Lung (tissue), 12 donors: ENCODE measurements around the gene CERK. TPM values are rescaled to one million over a fixed set of nuclear protein-coding genes. Genes with fewer than 3 reads are reported as not detected.

ENCODE experiments used
- ATAC-seq: fragments of 200-7000 bp; cut with Tn5 transposase; one replicate; pipeline ENCODE4 v1.9.1; 2020; ENCODE audit warnings: moderate number of reproducible peaks; ENCODE audit not compliant: insufficient read depth, low FRiP score
- DNase-seq, 3 donors: peaks; one replicate each; pipeline ENCODE4 v3.0.0-alpha.2; 2013 to 2017
- H3K27ac ChIP-seq, 2 donors: one replicate each; pipeline ENCODE4 v1.5.1; 2013; ENCODE audit warnings: mild to moderate bottlenecking in 2 of 2, moderate library complexity in 2 of 2, control low read depth in 1 of 2, inconsistent platforms in 1 of 2, low read depth in 1 of 2, low read length in 1 of 2
- H3K27me3 ChIP-seq, 3 donors: one replicate each; pipeline ENCODE4 v1.5.1; 2013; ENCODE audit warnings: low read length in 2 of 3; ENCODE audit not compliant: control insufficient read depth in 3 of 3, insufficient read depth in 3 of 3
- H3K36me3 ChIP-seq, 4 donors: one replicate each; pipeline ENCODE4 v1.5.1; 2013; ENCODE audit warnings: low read length in 4 of 4, mild to moderate bottlenecking in 1 of 4, moderate library complexity in 1 of 4; ENCODE audit not compliant: control insufficient read depth in 4 of 4, insufficient read depth in 4 of 4
- H3K4me1 ChIP-seq, 5 donors: one replicate each; pipeline ENCODE4 v1.5.1; 2013; ENCODE audit warnings: low read length in 5 of 5, mild to moderate bottlenecking in 2 of 5, moderate library complexity in 1 of 5; ENCODE audit not compliant: control insufficient read depth in 5 of 5, insufficient read depth in 5 of 5
- H3K4me3 ChIP-seq: one replicate; pipeline ENCODE4 v1.5.1; 2013; ENCODE audit warnings: mild to moderate bottlenecking, control low read depth, moderate library complexity
- H3K9ac ChIP-seq, 2 donors: one replicate each; pipeline ENCODE4 v1.5.1; 2013; ENCODE audit warnings: low read length in 2 of 2, control low read depth in 1 of 2; ENCODE audit not compliant: insufficient read depth in 1 of 2
- H3K9me3 ChIP-seq, 4 donors: one replicate each; pipeline ENCODE4 v1.5.1; 2013; ENCODE audit warnings: low read length in 3 of 4, mild to moderate bottlenecking in 1 of 4, moderate library complexity in 1 of 4; ENCODE audit not compliant: control insufficient read depth in 4 of 4, insufficient read depth in 3 of 4
- CTCF ChIP-seq: IDR thresholded peaks from 2 replicates; pipeline ENCODE4 v1.5.1; 2012; ENCODE audit warnings: mild to moderate bottlenecking; ENCODE audit errors: control extremely low read depth, extremely low read depth
- WGBS, 2 donors: extraction: QIAGEN DNeasy Blood & Tissue Kit; methylation state at CpG; one replicate each; pipeline ENCODE4 v1.1.7; 2013; 5-methylcytosine and 5-hydroxymethylcytosine counted together
- polyA plus RNA-seq, 2 donors: library from polyadenylated mRNA; stranded (reverse); fragments of 200-250 nt; gene quantifications; one replicate each; pipeline ENCODE4 v1.2.1, GENCODE V29; 2013
- total RNA-seq, 2 donors: library from RNA; depleted of rRNA in 1 of 2; stranded (reverse); fragments of >200 nt in 1 of 2; gene quantifications; one replicate each; pipeline ENCODE4 v1.2.1, GENCODE V29; 2014 to 2021
- donor health status: control.
- donor health status: control.
- donor health status: Bipolar disorder and iron deficiency.
- donor health status: healthy.
- donor health status: DM: yes; HTN: yes; CAD: no.

The CERK gene
- total and polyA plus RNA-seq, 4 donors: 12.1 to 36.2 (median 31.7) TPM

GRCh38 chr22:46780453-46780852, 42.4 kb upstream of the CERK start:
- H3K9me3 ChIP-seq: no peaks in the 10 kb centered on the region
- DNase-seq (no peak), ATAC-seq (no peak)
- H3K27ac ChIP-seq: no peak overlapping the region
- peaks cover 5 to 23% (median 8%) of the 10 kb centered on the region in 5 donors for H3K4me1 ChIP-seq
- TF ChIP-seq CTCF: no peak
- 88 to 94% methylated on average over 9 of the region's 9 CpGs for WGBS, 2 donors
- H3K27me3 ChIP-seq: no peaks in the 10 kb centered on the region
- no peaks in the 10 kb centered on the region for H3K36me3 ChIP-seq
- H3K4me3 ChIP-seq: no peak overlapping the region
- no peak overlapping the region for H3K9ac ChIP-seq

DNA sequence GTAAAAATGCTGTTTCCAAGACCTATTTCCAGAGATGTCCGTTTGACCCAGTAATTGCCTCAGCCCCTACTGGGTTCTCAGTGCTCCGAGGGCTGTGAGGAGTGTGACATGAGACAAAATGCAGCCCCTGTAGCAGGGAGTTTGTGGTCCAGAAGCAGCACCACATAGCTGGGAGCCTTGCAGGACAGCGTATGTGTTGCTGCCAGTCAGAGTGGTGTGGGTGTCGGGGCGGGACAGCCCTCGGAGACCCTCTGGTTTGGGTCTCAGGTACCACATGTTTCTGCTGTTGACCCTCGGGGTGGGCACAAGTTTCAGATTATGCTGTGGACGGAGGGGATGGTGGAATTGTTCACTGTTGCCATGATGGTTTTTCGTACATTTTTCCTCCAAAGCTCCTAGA, 41.6 kb upstream of the CERK start:
- Histone ChIP-seq H3K9me3 (no peaks in the 10 kb centered on the region), H3K27me3 (no peaks in the 10 kb centered on the region), H3K27ac (no peak overlapping the region), H3K9ac (no peak overlapping the region), H3K36me3 (no peaks in the 10 kb centered on the region), H3K4me1 (peaks cover 5 to 30% (median 8%) of the 10 kb centered on the region in 5 donors), H3K4me3 (no peak overlapping the region)
- ATAC-seq (no peak), DNase-seq (no peak)
- 95 to 96% methylated on average over 9 of the region's 9 CpGs for WGBS, 2 donors
- TF ChIP-seq CTCF: no peak

GRCh38 chr22:46779023-46779422, 41.0 kb upstream of the CERK start:
- Histone ChIP-seq H3K4me1 (peaks cover 5 to 34% (median 8%) of the 10 kb centered on the region in 5 donors), H3K36me3 (no peaks in the 10 kb centered on the region), H3K9ac (no peak overlapping the region), H3K4me3 (no peak overlapping the region), H3K27ac (no peak overlapping the region), H3K9me3 (no peaks in the 10 kb centered on the region), H3K27me3 (no peaks in the 10 kb centered on the region)
- DNase-seq (no peak), ATAC-seq (no peak)
- 94 to 95% methylated on average over 4 of the region's 4 CpGs for WGBS, 2 donors
- TF ChIP-seq CTCF: no peak

GRCh38 chr22:46777609-46777970, 39.5 kb upstream of the CERK start:
- peaks cover 5 to 34% (median 8%) of the 10 kb centered on the region in 5 donors for H3K4me1 ChIP-seq
- DNase-seq (peak; percentile 49 to 69 (median 60)), ATAC-seq (no peak)
- no peaks in the 10 kb centered on the region for H3K27me3 ChIP-seq
- no peak overlapping the region for H3K27ac ChIP-seq
- WGBS, 2 donors: 25 to 46% methylated on average over 11 of the region's 11 CpGs
- no peaks in the 10 kb centered on the region for H3K9me3 ChIP-seq
- no peak for TF ChIP-seq CTCF
- no peak overlapping the region for H3K4me3 ChIP-seq
- no peak overlapping the region for H3K9ac ChIP-seq
- peaks cover 0 to 1% (median 0%) of the 10 kb centered on the region in 4 donors for H3K36me3 ChIP-seq
